SK-N-SH treated with all-trans-retinoic acid at 6 μM for 48 hours (cell line): ENCODE results near the gene GPRIN1.

Experiments
- ATAC-seq: fragments of 200-7000 bp; cut with Tn5 transposase; 3 replicates; pipeline ENCODE4 v1.9.1; 2020; ENCODE audit warnings: mild to moderate bottlenecking, moderate library complexity
- ARNTL ChIP-seq: fragments of 450-650 bp; formaldehyde crosslinking; IDR thresholded peaks from 2 replicates; pipeline ENCODE4 v1.5.0; 2020; ENCODE audit warnings: low read depth, mild to moderate bottlenecking, moderate library complexity, borderline replicate concordance
- BACH2 ChIP-seq: fragments of 250-450 bp; sonication (Bioruptor Pico); IDR thresholded peaks from 2 replicates; pipeline ENCODE4 v1.9.0; 2021; ENCODE audit warnings: mild to moderate bottlenecking, borderline replicate concordance
- CREB5 ChIP-seq: fragments of 250-450 bp; sonication (Bioruptor Pico); IDR thresholded peaks from 2 replicates; pipeline ENCODE4 v1.5.1; 2020; ENCODE audit warnings: low read depth, mild to moderate bottlenecking, moderate library complexity
- CSDC2 ChIP-seq: fragments of 250-450 bp; sonication (Bioruptor Pico); IDR thresholded peaks from 2 replicates; pipeline ENCODE4 v1.5.0; 2020; ENCODE audit warnings: mild to moderate bottlenecking, moderate library complexity
- CSRNP3 ChIP-seq: fragments of 250-450 bp; sonication (Bioruptor Pico); IDR thresholded peaks from 2 replicates; pipeline ENCODE4 v1.5.1; 2021; ENCODE audit warnings: mild to moderate bottlenecking, moderate library complexity
- ESRRG ChIP-seq: fragments of 250-450 bp; sonication (Bioruptor Pico); IDR thresholded peaks from 2 replicates; pipeline ENCODE4 v1.6.1; 2021; ENCODE audit warnings: mild to moderate bottlenecking
- GLIS3 ChIP-seq: fragments of 250-450 bp; sonication (Bioruptor Pico); IDR thresholded peaks from 2 replicates; pipeline ENCODE4 v1.5.0; 2020; ENCODE audit warnings: mild to moderate bottlenecking, moderate library complexity
- ISL1 ChIP-seq: fragments of 250-450 bp; sonication (Bioruptor Pico); IDR thresholded peaks from 2 replicates; pipeline ENCODE4 v2.1.2; 2022; ENCODE audit warnings: mild to moderate bottlenecking, moderate library complexity
- OSR1 ChIP-seq: fragments of 250-450 bp; sonication (Bioruptor Pico); IDR thresholded peaks from 2 replicates; pipeline ENCODE4 v1.8.0; 2022; ENCODE audit warnings: moderate library complexity, mild to moderate bottlenecking, inconsistent platforms
- PATZ1 ChIP-seq: fragments of 250-450 bp; sonication (Bioruptor Pico); IDR thresholded peaks from 2 replicates; pipeline ENCODE4 v1.8.0; 2020; ENCODE audit warnings: mild to moderate bottlenecking, moderate library complexity, borderline replicate concordance
- POU6F1 ChIP-seq: fragments of 250-450 bp; sonication (Bioruptor Pico); IDR thresholded peaks from 2 replicates; pipeline ENCODE4 v1.8.0; 2021; ENCODE audit warnings: low read depth, mild to moderate bottlenecking, moderate library complexity, borderline replicate concordance
- PPARA ChIP-seq: fragments of 250-450 bp; sonication (Bioruptor Pico); IDR thresholded peaks from 2 replicates; pipeline ENCODE4 v1.5.0; 2020; ENCODE audit warnings: mild to moderate bottlenecking, borderline replicate concordance
- RARB ChIP-seq: fragments of 250-450 bp; sonication (Bioruptor Pico); IDR thresholded peaks from 2 replicates; pipeline ENCODE4 v1.8.0; 2021; ENCODE audit warnings: mild to moderate bottlenecking, moderate library complexity
- SNAI2 ChIP-seq: fragments of 250-450 bp; sonication (Bioruptor Pico); IDR thresholded peaks from 2 replicates; pipeline ENCODE4 v1.5.0; 2020; ENCODE audit warnings: mild to moderate bottlenecking, moderate library complexity
- TCF4 ChIP-seq: fragments of 250-450 bp; sonication (Bioruptor Pico); IDR thresholded peaks from 2 replicates; pipeline ENCODE4 v1.8.0; 2021; ENCODE audit warnings: mild to moderate bottlenecking, moderate library complexity, borderline replicate concordance
- TOX ChIP-seq: fragments of 250-450 bp; sonication (Bioruptor Pico); IDR thresholded peaks from 2 replicates; pipeline ENCODE4 v1.8.0; 2021; ENCODE audit warnings: mild to moderate bottlenecking, moderate library complexity, borderline replicate concordance
- ZC3H10 ChIP-seq: fragments of 250-450 bp; sonication (Bioruptor Pico); IDR thresholded peaks from 2 replicates; pipeline ENCODE4 v1.5.1; 2021; ENCODE audit warnings: mild to moderate bottlenecking, moderate library complexity
- ZFP30 ChIP-seq: fragments of 450-650 bp; formaldehyde crosslinking; IDR thresholded peaks from 2 replicates; pipeline ENCODE4 v1.5.0; 2022; ENCODE audit warnings: mild to moderate bottlenecking, moderate library complexity
- ZNF565 ChIP-seq: fragments of 450-650 bp; formaldehyde crosslinking; conservative IDR thresholded peaks from 2 replicates; pipeline ENCODE4 v1.5.0; 2020; ENCODE audit warnings: low read depth, mild to moderate bottlenecking, moderate library complexity
- ZNF70 ChIP-seq: fragments of 450-650 bp; formaldehyde crosslinking; IDR thresholded peaks from 2 replicates; pipeline ENCODE4 v1.5.0; 2020; ENCODE audit warnings: mild to moderate bottlenecking, moderate library complexity

Gene GPRIN1

GRCh38 chr5:176656467-176656990 lies 46.6 kb upstream of the GPRIN1 start:
- no peak for TF ChIP-seq SNAI2 (CRISPR knock-in tag)
- TF ChIP-seq BACH2 (CRISPR knock-in tag): no peak
- no peak for TF ChIP-seq CSRNP3 (CRISPR knock-in tag)
- TF ChIP-seq POU6F1 (CRISPR knock-in tag): no peak
- no peak for TF ChIP-seq TOX
- TF ChIP-seq OSR1 (CRISPR knock-in tag): no peak
- TF ChIP-seq GLIS3: no peak
- TF ChIP-seq ZC3H10 (CRISPR knock-in tag): no peak
- TF ChIP-seq PPARA (CRISPR knock-in tag): no peak
- ATAC-seq: no peak

- ATAC-seq: no peak
- TF ChIP-seq ISL1 (CRISPR knock-in tag): no peak
- no peak for TF ChIP-seq ZFP30 (CRISPR knock-in tag)
- no peak for TF ChIP-seq ZNF565 (CRISPR knock-in tag)
- no peak for TF ChIP-seq TOX
- no peak for TF ChIP-seq PPARA (CRISPR knock-in tag)
- TF ChIP-seq ARNTL (CRISPR knock-in tag): no peak
- no peak for TF ChIP-seq PATZ1 (CRISPR knock-in tag)
- TF ChIP-seq RARB (CRISPR knock-in tag): no peak
- TF ChIP-seq TCF4 (CRISPR knock-in tag): no peak
- TF ChIP-seq ZNF70: no peak
- no peak for TF ChIP-seq OSR1 (CRISPR knock-in tag)
- no peak for TF ChIP-seq BACH2 (CRISPR knock-in tag)
- TF ChIP-seq SNAI2 (CRISPR knock-in tag): no peak
- TF ChIP-seq GLIS3: no peak
- no peak for TF ChIP-seq CSRNP3 (CRISPR knock-in tag)
- TF ChIP-seq CSDC2 (CRISPR knock-in tag): no peak
- no peak for TF ChIP-seq POU6F1 (CRISPR knock-in tag)
- TF ChIP-seq ZC3H10 (CRISPR knock-in tag): no peak
- no peak for TF ChIP-seq ESRRG
- no peak for TF ChIP-seq CREB5 (CRISPR knock-in tag)
Measured at GRCh38 chr5:176654856-176655255, 44.9 kb upstream of the GPRIN1 start.
